HepG2 (cell line): ENCODE measurements around the gene PEBP1. TPM values are rescaled to one million over a fixed set of nuclear protein-coding genes. Genes with fewer than 3 reads are reported as not detected.

Experiments used
- ARNTL ChIP-seq: sonication (generic); formaldehyde crosslinking; IDR thresholded peaks from 2 replicates; pipeline ENCODE4 v1.4.0; 2020; ENCODE audit warnings: mild to moderate bottlenecking, missing genetic modification reagents
- ATF4 ChIP-seq, 2 experiments: fragments of 450-650 bp in 1 of 2; sonication (generic) in 1 of 2; formaldehyde crosslinking; IDR thresholded peaks; 2 replicates each; pipeline versions ENCODE4 v1.5.0 to v1.8.0; 2020 to 2022; ENCODE audit warnings: mild to moderate bottlenecking in 1 of 2, missing genetic modification reagents in 1 of 2
- BHLHE40 ChIP-seq: IDR thresholded peaks from 2 replicates; pipeline ENCODE4 v1.6.1; 2011; ENCODE audit warnings: low read length, improper control_type of control experiment
- CREM ChIP-seq, 2 experiments: sonication (generic) in 1 of 2; formaldehyde crosslinking in 1 of 2; IDR thresholded peaks; 2 replicates each; pipeline versions ENCODE4 v1.4.0 to v1.6.1; 2016 to 2020; ENCODE audit warnings: antibody characterized with exemption in 1 of 2, mild to moderate bottlenecking in 1 of 2, missing genetic modification reagents in 1 of 2
- EP300 ChIP-seq, 3 experiments: sonication (generic) in 1 of 3; formaldehyde crosslinking in 1 of 3; IDR thresholded peaks; 2 replicates each; pipeline versions ENCODE4 v1.5.1 to v1.6.1; 2011 to 2020; ENCODE audit warnings: low read depth in 2 of 3, low read length in 2 of 3, borderline replicate concordance in 1 of 3, improper control_type of control experiment in 1 of 3, mild to moderate bottlenecking in 1 of 3, missing genetic modification reagents in 1 of 3, moderate library complexity in 1 of 3
- FOXC1 ChIP-seq: sonication (generic); formaldehyde crosslinking; IDR thresholded peaks from 2 replicates; pipeline ENCODE4 v1.8.0; 2022; ENCODE audit warnings: mild to moderate bottlenecking, missing genetic modification reagents, borderline replicate concordance
- HIC2 ChIP-seq: sonication (generic); formaldehyde crosslinking; IDR thresholded peaks from 2 replicates; pipeline ENCODE4 v1.9.0; 2022; ENCODE audit warnings: low read depth, missing genetic modification reagents
- HNF4A ChIP-seq: sonication (generic); formaldehyde crosslinking; IDR thresholded peaks from 2 replicates; pipeline ENCODE4 v1.4.0; 2020; ENCODE audit warnings: missing genetic modification reagents
- IKZF5 ChIP-seq: IDR thresholded peaks from 2 replicates; pipeline ENCODE4 v1.6.1; 2018; ENCODE audit warnings: missing genetic modification reagents, mild to moderate bottlenecking, missing compliant biosample characterization
- KLF6 ChIP-seq: IDR thresholded peaks from 2 replicates; pipeline ENCODE4 v1.8.0; 2016; ENCODE audit warnings: missing biosample characterization, missing genetic modification reagents
- MED13 ChIP-seq: sonication (generic); formaldehyde crosslinking; IDR thresholded peaks from 2 replicates; pipeline ENCODE4 v1.5.0; 2020; ENCODE audit warnings: missing genetic modification reagents
- MTF2 ChIP-seq: sonication (generic); formaldehyde crosslinking; IDR thresholded peaks from 2 replicates; pipeline ENCODE4 v1.5.0; 2020; ENCODE audit warnings: missing genetic modification reagents, borderline replicate concordance
- NCOR1 ChIP-seq: fragments of 200-600 bp; sonication (generic); IDR thresholded peaks from 2 replicates; pipeline ENCODE4 v1.7.0; 2017; ENCODE audit warnings: antibody characterized with exemption, low read length, borderline replicate concordance
- NFKBIZ ChIP-seq: IDR thresholded peaks from 2 replicates; pipeline ENCODE4 v1.6.1; 2018; ENCODE audit warnings: missing genetic modification reagents, missing compliant biosample characterization
- NR2F6 ChIP-seq, 2 experiments: IDR thresholded peaks; 2 replicates each; pipeline ENCODE4 v1.6.1; 2016; ENCODE audit warnings: antibody characterized with exemption in 1 of 2, mild to moderate bottlenecking in 1 of 2
- PCBP1 ChIP-seq: fragments of 200-400 bp; formaldehyde crosslinking; IDR thresholded peaks from 2 replicates; pipeline ENCODE4 v1.6.1; 2017; ENCODE audit warnings: mild to moderate bottlenecking, low read depth, low read length, borderline replicate concordance
- PTBP1 ChIP-seq: fragments of 200-400 bp; formaldehyde crosslinking; IDR thresholded peaks from 2 replicates; pipeline ENCODE4 v1.6.1; 2018; ENCODE audit warnings: low read length, low read depth; ENCODE audit not compliant: poor library complexity, severe bottlenecking
- SALL1 ChIP-seq: sonication (generic); formaldehyde crosslinking; IDR thresholded peaks from 2 replicates; pipeline ENCODE4 v1.8.0; 2022; ENCODE audit warnings: mild to moderate bottlenecking, missing genetic modification reagents
- STAG1 ChIP-seq: sonication (generic); formaldehyde crosslinking; IDR thresholded peaks from 2 replicates; pipeline ENCODE4 v1.4.0; 2020; ENCODE audit warnings: missing genetic modification reagents
- TBX2 ChIP-seq: sonication (generic); formaldehyde crosslinking; IDR thresholded peaks from 2 replicates; pipeline ENCODE4 v1.5.0; 2020; ENCODE audit warnings: missing genetic modification reagents, mild to moderate bottlenecking, borderline replicate concordance
- TCF7 ChIP-seq: sonication (generic); IDR thresholded peaks from 2 replicates; pipeline ENCODE4 v1.6.1; 2016; ENCODE audit warnings: antibody characterized with exemption, low read depth
- ZMYM3 ChIP-seq: sonication (generic); formaldehyde crosslinking; IDR thresholded peaks from 2 replicates; pipeline ENCODE4 v1.5.1; 2020; ENCODE audit warnings: mild to moderate bottlenecking, missing genetic modification reagents
- ZMYM4 ChIP-seq: sonication (generic); formaldehyde crosslinking; IDR thresholded peaks from 2 replicates; pipeline ENCODE4 v1.8.1; 2023; ENCODE audit warnings: mild to moderate bottlenecking, missing genetic modification reagents
- ZNF121 ChIP-seq: sonication (generic); formaldehyde crosslinking; IDR thresholded peaks from 2 replicates; pipeline ENCODE4 v1.5.0; 2020; ENCODE audit warnings: mild to moderate bottlenecking, missing genetic modification reagents
- ZNF331 ChIP-seq: sonication (generic); formaldehyde crosslinking; IDR thresholded peaks from 2 replicates; pipeline ENCODE4 v1.4.0; 2020; ENCODE audit warnings: missing genetic modification reagents
- ZNF883 ChIP-seq: sonication (generic); formaldehyde crosslinking; IDR thresholded peaks from 2 replicates; pipeline ENCODE4 v1.5.1; 2020; ENCODE audit warnings: mild to moderate bottlenecking, missing genetic modification reagents; ENCODE audit errors: not compliant biosample characterization
- polyA plus RNA-seq, 8 experiments: library from polyadenylated mRNA; depleted of rRNA in 3 of 8; stranded (reverse) in 7 of 8; unstranded in 1 of 8; fragments of >200 nt; fragmentation: Illumina TruSeq in 4 of 8; extraction: Trizol in 4 of 8; gene quantifications; 2 replicates each; pipeline versions ENCODE4 v1.2.1 to v1.2.3, GENCODE V29; 2011 to 2016; ENCODE audit warnings: low read depth in 4 of 8, missing spikeins in 1 of 8, mixed read lengths in 1 of 8; ENCODE audit not compliant: insufficient read depth in 1 of 8
- total RNA-seq, 5 experiments: library from RNA; depleted of rRNA; stranded (reverse); fragments of >200 nt; fragmentation: Illumina TruSeq; extraction: Trizol; gene quantifications; 2 replicates each; pipeline ENCODE4 v1.2.3, GENCODE V29; 2016; ENCODE audit warnings: low read depth in 1 of 5

PEBP1 gene
- total and polyA plus RNA-seq, 2 of the 13 experiments (the other 11 are each of a cell fraction or from before 2014, with no cell fraction given) = 538 to 1,505 TPM

- TF ChIP-seq ATF4 (CRISPR knock-in tag; IDR thresholded peaks at IDR 0.05) (peak in 1 of 2 experiments; percentile 43; a peak in 1 of 4 replicates), CREM (IDR thresholded peaks at IDR 0.05) (peak; percentile 67), CREM (CRISPR knock-in tag; IDR thresholded peaks at IDR 0.05) (no peak), NCOR1 (peak; percentile 88), FOXC1 (CRISPR knock-in tag) (0 out of 2 replicates have a peak, but pooled peaks have one; percentile 34), ZMYM3 (CRISPR knock-in tag) (peak; percentile 42; the same call in 1 of the 2 replicates), STAG1 (CRISPR knock-in tag) (no peak), NFKBIZ (CRISPR knock-in tag) (0 out of 2 replicates have a peak, but pooled peaks have one; percentile 57), IKZF5 (CRISPR knock-in tag) (peak; percentile 24; the same call in 1 of the 2 replicates), HIC2 (peak; percentile 69; the same call in 1 of the 2 replicates), ZNF331 (no peak), KLF6 (CRISPR knock-in tag) (0 out of 2 replicates have a peak, but pooled peaks have one; percentile 20), ZNF121 (CRISPR knock-in tag) (no peak), MED13 (CRISPR knock-in tag) (0 out of 2 replicates have a peak, but pooled peaks have one; percentile 55), PCBP1 (no peak), SALL1 (peak; percentile 74), PTBP1 (no peak), NR2F6 (IDR thresholded peaks at IDR 0.05) (peak; percentile 96), NR2F6 (CRISPR knock-in tag; IDR thresholded peaks at IDR 0.05) (peak; percentile 93), EP300 (IDR thresholded peaks at IDR 0.05; ENCODE audit: low read depth in 2 of 2, low read length in 2 of 2) (peak in 1 of 2 experiments; percentile 92; a peak in 2 of 4 replicates), EP300 (CRISPR knock-in tag; IDR thresholded peaks at IDR 0.05; ENCODE audit: borderline replicate concordance) (peak; percentile 33; the same call in 1 of the 2 replicates), ARNTL (CRISPR knock-in tag) (peak; percentile 63), TCF7 (peak; percentile 58; the same call in 1 of the 2 replicates), ZNF883 (CRISPR knock-in tag) (no peak), BHLHE40 (no peak), HNF4A (CRISPR knock-in tag) (peak; percentile 89), ZMYM4 (0 out of 2 replicates have a peak, but pooled peaks have one; percentile 26), TBX2 (CRISPR knock-in tag) (peak; percentile 13; the same call in 1 of the 2 replicates), MTF2 (CRISPR knock-in tag) (no peak)
These were observed 11.5 kb upstream of the PEBP1 start (continued) for GRCh38 chr12:118124333-118124874.
